ENCODE data around the gene SAMD4B. TPM values are rescaled to one million over a fixed set of nuclear protein-coding genes. Genes with fewer than 3 reads are reported as not detected.

The SAMD4B gene
- total and polyA plus RNA-seq, 9 donors: 59.0 to 139 (median 110) TPM

- Histone ChIP-seq H3K9me3 (no peaks in the 10 kb centered on the region), H3K36me3 (no peaks in the 10 kb centered on the region), H3K4me3 (peak overlapping the region; percentile 97), H3K27me3 (no peaks in the 10 kb centered on the region), H3K27ac (peak overlapping the region; percentile 87 to 98), H3K4me1 (ENCODE audit: insufficient read depth) (peaks cover 5% of the 10 kb centered on the region)
- TF ChIP-seq EP300 (IDR thresholded peaks at IDR 0.05): no peak
- peak; percentile 12 for TF ChIP-seq POLR2A (IDR thresholded peaks at IDR 0.05)
- DNase-seq: peak in 3 of 5 donors; percentile 41 to 72 (median 64)
- intact Hi-C loops (cut with DNase I): no loop called here
- 23 to 34% (median 25%) methylated on average over 20 of the region's 20 CpGs for WGBS, 3 donors
Measured at GRCh38 chr19:39408392-39409207, 66.4 kb downstream of the SAMD4B start.

GRCh38 chr19:39409208-39410016 lies 67.2 kb downstream of the SAMD4B start:
- peak; percentile 91 to 96 (median 93) for DNase-seq
- peak overlapping the region; percentile 97 for H3K4me3 ChIP-seq
- no peak for TF ChIP-seq CTCF (IDR thresholded peaks at IDR 0.05)
- peak; percentile 84 for TF ChIP-seq EP300 (IDR thresholded peaks at IDR 0.05)
- TF ChIP-seq POLR2A (IDR thresholded peaks at IDR 0.05): peak; percentile 71
- peaks cover 8% of the 10 kb centered on the region for H3K4me1 ChIP-seq (ENCODE audit: insufficient read depth)
- WGBS, 3 donors: 0 to 1% (median 1%) methylated on average over 26 to 52 of the region's 52 CpGs
- H3K36me3 ChIP-seq: no peaks in the 10 kb centered on the region
- intact Hi-C loops (cut with DNase I): no loop called here
- H3K27me3 ChIP-seq: no peaks in the 10 kb centered on the region
- peak overlapping the region; percentile 87 to 98 for H3K27ac ChIP-seq
- H3K9me3 ChIP-seq: no peaks in the 10 kb centered on the region

GRCh38 chr19:39410017-39410830 lies 68.0 kb downstream of the SAMD4B start:
- H3K4me1 ChIP-seq (ENCODE audit: insufficient read depth): peaks cover 16% of the 10 kb centered on the region
- H3K27ac ChIP-seq: peak overlapping the region; percentile 87 to 98
- H3K27me3 ChIP-seq: no peaks in the 10 kb centered on the region
- TF ChIP-seq CTCF (IDR thresholded peaks at IDR 0.05) (peak in 1 of 3 donors; percentile 25), POLR2A (IDR thresholded peaks at IDR 0.05) (peak; percentile 32), EP300 (IDR thresholded peaks at IDR 0.05) (no peak)
- intact Hi-C loops (cut with DNase I): no loop called here
- peak; percentile 83 to 93 (median 89) for DNase-seq
- no peaks in the 10 kb centered on the region for H3K36me3 ChIP-seq
- WGBS, 3 donors: 2% methylated on average over 35 of the region's 35 CpGs
- no peaks in the 10 kb centered on the region for H3K9me3 ChIP-seq
- peak overlapping the region; percentile 97 for H3K4me3 ChIP-seq

GRCh38 chr19:39410831-39411080 lies 68.5 kb downstream of the SAMD4B start:
- WGBS, 3 donors: 39 to 57% (median 42%) methylated on average over 1 of the region's 1 CpG
- no peak for DNase-seq

More at GRCh38 chr19:39410831-39411080, 68.5 kb downstream of the SAMD4B start:
- intact Hi-C loops (cut with DNase I): no loop called here
- peaks cover 21% of the 10 kb centered on the region for H3K4me1 ChIP-seq (ENCODE audit: insufficient read depth)
- H3K9me3 ChIP-seq: no peaks in the 10 kb centered on the region
- no peaks in the 10 kb centered on the region for H3K27me3 ChIP-seq
- H3K27ac ChIP-seq: peak overlapping the region; percentile 87 to 98
- H3K4me3 ChIP-seq: peak overlapping the region; percentile 97
- H3K36me3 ChIP-seq: no peaks in the 10 kb centered on the region
- TF ChIP-seq POLR2A (IDR thresholded peaks at IDR 0.05) (no peak), EP300 (IDR thresholded peaks at IDR 0.05) (no peak), CTCF (IDR thresholded peaks at IDR 0.05) (no peak)
